ENCODE data around the gene EPHA5. TPM values are rescaled to one million over a fixed set of nuclear protein-coding genes. Genes with fewer than 3 reads are reported as not detected.

Gene EPHA5
- total RNA-seq, 1 donor from 2014 or later = 1.2 TPM

- no peak overlapping the region for H3K4me3 ChIP-seq
- TF ChIP-seq CTCF (IDR thresholded peaks at IDR 0.05) = no peak
- TF ChIP-seq POLR2AphosphoS5 (IDR thresholded peaks at IDR 0.05; ENCODE audit: insufficient read depth in 1 of 2, low read depth in 1 of 2) = no peak
- no peak for TF ChIP-seq POLR2A (IDR thresholded peaks at IDR 0.05)
Observed at GRCh38 chr4:65457011-65457410, 213.3 kb downstream of the EPHA5 start.

GRCh38 chr4:65456579-65456978 is 213.7 kb downstream of the EPHA5 start:
- Histone ChIP-seq H3K4me1 (no peaks in the 10 kb centered on the region), H3K9me3 (no peaks in the 10 kb centered on the region), H3K27me3 (no peaks in the 10 kb centered on the region), H3K4me3 (no peak overlapping the region), H3K27ac (no peak overlapping the region), H3K36me3 (no peaks in the 10 kb centered on the region)
- TF ChIP-seq CTCF (IDR thresholded peaks at IDR 0.05) = no peak
- no peak for TF ChIP-seq POLR2A (IDR thresholded peaks at IDR 0.05)
- no peak for TF ChIP-seq POLR2AphosphoS5 (IDR thresholded peaks at IDR 0.05; ENCODE audit: insufficient read depth in 1 of 2, low read depth in 1 of 2)
- intact Hi-C loops (cut with DNase I) = no loop called here
- DNase-seq (ENCODE audit: extremely low spot score in 2 of 2) = no peak

More at GRCh38 chr4:65457011-65457410, 213.3 kb downstream of the EPHA5 start:
- Histone ChIP-seq H3K9me3 (no peaks in the 10 kb centered on the region), H3K4me1 (no peaks in the 10 kb centered on the region), H3K36me3 (no peaks in the 10 kb centered on the region), H3K27me3 (no peaks in the 10 kb centered on the region), H3K27ac (no peak overlapping the region)
- intact Hi-C loops (cut with DNase I) = no loop called here
- DNase-seq (ENCODE audit: extremely low spot score in 2 of 2) = no peak

- no peak overlapping the region for H3K4me3 ChIP-seq
- H3K36me3 ChIP-seq = no peaks in the 10 kb centered on the region
- no peak for DNase-seq (ENCODE audit: extremely low spot score in 2 of 2)
- H3K27ac ChIP-seq = no peak overlapping the region
- no peaks in the 10 kb centered on the region for H3K4me1 ChIP-seq
- TF ChIP-seq POLR2A (IDR thresholded peaks at IDR 0.05) (no peak), POLR2AphosphoS5 (IDR thresholded peaks at IDR 0.05; ENCODE audit: insufficient read depth in 1 of 2, low read depth in 1 of 2) (no peak)
- intact Hi-C loops (cut with DNase I) = no loop called here
- H3K27me3 ChIP-seq = no peaks in the 10 kb centered on the region
- H3K9me3 ChIP-seq = no peaks in the 10 kb centered on the region
Observed at GRCh38 chr4:65453398-65453797, 216.9 kb downstream of the EPHA5 start.

- H3K36me3 ChIP-seq = no peaks in the 10 kb centered on the region
- no peak overlapping the region for H3K4me3 ChIP-seq
- DNase-seq (ENCODE audit: extremely low spot score in 2 of 2) = no peak
- no peaks in the 10 kb centered on the region for H3K4me1 ChIP-seq
- no peaks in the 10 kb centered on the region for H3K27me3 ChIP-seq
- H3K9me3 ChIP-seq = no peaks in the 10 kb centered on the region
- no peak overlapping the region for H3K27ac ChIP-seq
- intact Hi-C loops (cut with DNase I) = no loop called here
- TF ChIP-seq POLR2A (IDR thresholded peaks at IDR 0.05) = no peak
- no peak for TF ChIP-seq CTCF (IDR thresholded peaks at IDR 0.05)
- TF ChIP-seq POLR2AphosphoS5 (IDR thresholded peaks at IDR 0.05; ENCODE audit: insufficient read depth in 1 of 2, low read depth in 1 of 2) = no peak
Observed at GRCh38 chr4:65450899-65451298, 219.4 kb downstream of the EPHA5 start.

- H3K36me3 ChIP-seq = no peaks in the 10 kb centered on the region
- no peak for DNase-seq (ENCODE audit: extremely low spot score in 2 of 2)
- intact Hi-C loops (cut with DNase I) = no loop called here
- no peak overlapping the region for H3K4me3 ChIP-seq
- no peaks in the 10 kb centered on the region for H3K27me3 ChIP-seq
- H3K9me3 ChIP-seq = no peaks in the 10 kb centered on the region
- no peaks in the 10 kb centered on the region for H3K4me1 ChIP-seq
- no peak overlapping the region for H3K27ac ChIP-seq
- TF ChIP-seq POLR2A (IDR thresholded peaks at IDR 0.05) = no peak
Observed at GRCh38 chr4:65437102-65437501, 233.2 kb downstream of the EPHA5 start.

GRCh38 chr4:65422109-65422508 is 248.2 kb downstream of the EPHA5 start:
- H3K27ac ChIP-seq = no peak overlapping the region
- H3K4me3 ChIP-seq = no peak overlapping the region
- no peak for DNase-seq (ENCODE audit: extremely low spot score in 2 of 2)
- intact Hi-C loops (cut with DNase I) = no loop called here
- no peaks in the 10 kb centered on the region for H3K27me3 ChIP-seq
- no peaks in the 10 kb centered on the region for H3K36me3 ChIP-seq
- H3K9me3 ChIP-seq = no peaks in the 10 kb centered on the region
- TF ChIP-seq POLR2A (IDR thresholded peaks at IDR 0.05) = no peak
- no peak for TF ChIP-seq CTCF (IDR thresholded peaks at IDR 0.05)
- no peak for TF ChIP-seq POLR2AphosphoS5 (IDR thresholded peaks at IDR 0.05; ENCODE audit: insufficient read depth in 1 of 2, low read depth in 1 of 2)
- H3K4me1 ChIP-seq = no peaks in the 10 kb centered on the region

All from vagina (tissue), 2 donors.